ENCODE data around the gene VTN.

VTN gene

DNA sequence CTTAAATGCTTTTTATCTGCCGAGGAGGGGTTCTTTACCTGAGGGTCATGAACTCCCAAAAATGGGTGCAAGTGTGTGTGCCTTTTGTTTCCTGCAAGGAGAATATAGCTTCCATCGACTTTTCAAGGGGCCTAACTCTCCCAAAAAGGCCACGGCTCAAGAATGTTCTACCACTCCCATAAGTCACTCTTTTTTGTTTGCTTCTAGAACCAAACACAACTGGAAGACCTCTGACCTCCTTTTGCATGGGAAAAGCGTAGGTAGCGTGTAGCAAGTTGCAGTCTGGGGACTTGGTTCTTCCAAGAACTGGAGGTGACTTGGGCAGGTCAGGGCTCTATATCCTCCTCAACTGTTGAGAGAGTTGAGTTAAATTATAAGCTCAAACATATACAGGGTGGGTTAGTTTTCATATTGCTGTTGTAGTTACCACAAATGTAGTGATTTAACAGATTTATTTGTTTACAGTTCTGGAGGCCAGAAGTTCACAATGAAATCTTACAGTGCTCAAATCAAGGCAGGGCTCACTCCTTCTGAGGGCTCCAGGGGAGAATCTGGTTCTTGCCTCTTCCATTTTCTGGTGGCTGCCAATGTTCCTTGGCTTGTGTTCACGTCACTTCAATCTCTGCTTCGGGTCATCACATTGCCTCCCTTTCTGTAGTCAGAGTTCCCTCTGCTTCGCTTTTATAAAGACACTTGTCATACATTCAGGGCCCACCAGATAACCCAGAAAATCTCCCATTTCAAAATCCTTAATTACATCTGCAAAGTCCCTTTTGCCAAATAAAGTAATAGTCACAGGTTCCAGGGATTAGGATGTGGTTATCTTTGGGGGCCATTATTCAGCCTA, 49.7 kb downstream of the VTN start:
- no peak for DNase-seq (ENCODE audit: low read depth in 2 of 2)

DNA sequence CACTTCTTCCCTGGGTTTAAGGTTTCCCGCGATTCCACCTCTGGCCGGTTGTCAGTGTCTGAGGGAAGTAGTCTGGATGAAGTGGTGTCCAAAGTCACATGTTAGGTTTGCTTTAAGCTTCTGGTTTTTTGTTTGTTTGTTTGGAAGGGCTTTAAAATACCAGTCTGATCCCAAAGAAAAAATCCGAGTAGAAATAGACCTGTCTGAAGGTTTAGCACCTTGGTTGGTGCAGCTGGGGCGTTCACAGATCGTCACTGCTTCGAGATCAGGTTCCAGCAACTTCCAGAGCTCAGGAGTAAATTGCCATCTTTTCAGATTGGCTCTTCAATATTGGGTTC, 50.5 kb downstream of the VTN start:
- no peak for DNase-seq (ENCODE audit: low read depth in 2 of 2)

DNA sequence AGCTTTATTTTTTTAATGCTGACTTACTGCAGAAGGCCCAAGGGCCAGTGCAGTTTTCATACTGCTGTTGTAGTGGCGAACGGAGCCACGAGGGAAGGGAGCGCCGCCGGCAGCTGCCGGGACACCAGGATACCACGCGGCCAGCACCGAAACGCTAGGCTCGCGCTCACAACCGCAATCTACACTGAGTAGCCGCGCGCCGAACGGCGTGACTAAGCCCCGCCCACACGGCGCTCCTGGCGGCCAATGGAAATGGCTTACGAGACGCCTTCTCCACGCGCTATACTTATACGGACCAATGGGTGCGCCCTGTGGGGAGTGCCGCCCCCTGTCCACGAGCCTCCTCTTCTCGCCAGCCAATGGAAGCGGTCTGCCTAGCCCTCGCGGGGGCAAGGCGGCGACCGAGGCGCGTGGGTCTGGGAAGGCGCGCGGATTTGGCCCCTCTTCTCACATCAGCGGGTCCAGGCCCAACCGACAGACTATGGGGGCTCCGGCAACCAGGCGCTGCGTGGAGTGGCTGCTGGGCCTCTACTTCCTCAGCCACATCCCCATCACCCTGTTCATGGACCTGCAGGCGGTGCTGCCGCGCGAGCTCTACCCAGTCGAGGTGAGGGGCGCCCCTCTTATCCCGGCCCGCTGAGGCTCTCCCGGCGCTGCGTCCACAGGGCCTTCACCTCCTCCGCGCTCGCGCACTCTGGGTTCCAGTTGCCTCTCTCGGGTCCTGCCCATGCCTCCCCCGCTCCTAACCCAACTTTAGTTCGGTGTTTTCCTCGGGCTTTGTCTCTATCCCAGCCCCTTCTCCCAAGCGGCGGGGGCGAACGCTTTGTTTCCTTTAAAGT, 51.1 kb downstream of the VTN start, which contains the start of gene TMEM97:
TMEM97 (plus strand) TSS at position 442 of the 839 bp plus-strand sequence; CDS start at position 482, 40 bp downstream.
- peak; percentile 90 to 95 for DNase-seq (ENCODE audit: low read depth in 2 of 2)

DNA sequence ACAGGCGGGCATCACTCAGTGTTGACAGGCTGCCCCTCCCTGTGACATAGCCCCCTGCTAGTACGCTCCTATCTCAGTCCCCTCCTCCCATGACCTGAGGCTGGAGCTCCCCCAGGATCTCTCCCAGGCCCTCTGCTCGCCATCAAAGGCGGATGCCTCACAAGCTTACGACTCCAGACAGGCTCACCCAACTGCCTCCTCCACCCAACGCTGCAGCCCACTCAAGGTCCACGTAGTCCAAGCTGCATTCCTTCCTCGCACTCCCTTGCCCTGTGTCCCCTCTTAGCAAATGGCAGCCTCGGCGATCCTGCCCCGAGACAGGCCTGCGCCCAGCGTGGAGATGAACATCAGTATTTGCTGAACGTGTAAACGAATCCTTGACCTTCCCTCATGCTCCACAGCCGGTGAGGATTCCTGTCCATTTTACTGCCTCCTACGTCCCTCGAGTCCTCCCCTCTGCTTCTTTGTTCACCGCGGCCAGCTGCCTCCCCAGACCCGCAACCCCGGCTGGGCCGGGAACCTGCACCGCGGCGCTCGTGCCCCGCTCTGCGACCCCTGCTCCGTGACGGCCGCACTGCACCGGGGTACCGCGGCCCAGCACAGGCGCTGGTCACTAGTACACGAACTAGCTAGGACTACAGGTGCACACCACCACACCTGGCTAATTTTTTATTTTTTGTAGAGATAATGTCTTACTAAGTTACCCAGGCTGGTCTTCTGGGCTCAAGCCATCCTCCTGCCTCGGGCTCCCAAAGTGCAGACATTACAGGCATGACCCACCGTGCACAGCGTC, 51.9 kb downstream of the VTN start:
- no peak for DNase-seq (ENCODE audit: low read depth in 2 of 2)
